Muscle of leg (tissue), 11 donors: ENCODE results near the gene DPEP3. TPM values are rescaled to one million over a fixed set of nuclear protein-coding genes. Genes with fewer than 3 reads are reported as not detected.
A peak's percentile ranks its signal among the peaks of the same experiment; 100 is the strongest.
"Not testable (repeated sequence)": the region's sequence is repeated elsewhere in the genome, so short reads cannot be mapped to it uniquely, and the experiment has no call there.

Experiments used
- DNase-seq: peaks from one replicate; pipeline ENCODE4 v3.0.0; 2013
- H3K27ac ChIP-seq: one replicate; pipeline ENCODE4 v1.5.1; 2013; ENCODE audit warnings: mild to moderate bottlenecking, low read length, control low read depth
- H3K27me3 ChIP-seq: one replicate; pipeline ENCODE4 v1.6.1; 2013; ENCODE audit warnings: low read length; ENCODE audit not compliant: control insufficient read depth, insufficient read depth
- H3K36me3 ChIP-seq: one replicate; pipeline ENCODE4 v1.6.1; 2013; ENCODE audit warnings: low read length; ENCODE audit not compliant: control insufficient read depth, insufficient read depth
- H3K4me1 ChIP-seq: one replicate; pipeline ENCODE4 v1.6.1; 2013; ENCODE audit warnings: low read length; ENCODE audit not compliant: control insufficient read depth, insufficient read depth
- H3K4me3 ChIP-seq: one replicate; pipeline ENCODE4 v1.5.1; 2013; ENCODE audit warnings: low read length, control low read depth
- H3K9me3 ChIP-seq: replicated peaks from 2 replicates; pipeline ENCODE4 v1.6.1; 2013; ENCODE audit warnings: low read depth, low read length; ENCODE audit not compliant: control insufficient read depth
- WGBS: methylation state at CpG from one replicate; pipeline ENCODE4 v1.1.5; 2013; ENCODE audit warnings: missing lambda C conversion rate; ENCODE audit not compliant: insufficient coverage; 5-methylcytosine and 5-hydroxymethylcytosine counted together
- polyA plus RNA-seq, 8 donors: library from polyadenylated mRNA; unstranded; fragments of 120-200 nt; gene quantifications; one replicate each; pipeline versions ENCODE4 v1.2.1 to v1.2.3, GENCODE V29; 2013; ENCODE audit warnings: inconsistent platforms in 1 of 8, low replicate concordance in 1 of 8; ENCODE audit not compliant: insufficient read length in 8 of 8, insufficient read depth in 1 of 8
- total RNA-seq: library from RNA; stranded (reverse); fragments of 120-200 nt; gene quantifications from one replicate; pipeline ENCODE4 v1.2.4, GENCODE V29; 2013

The DPEP3 gene
- total and polyA plus RNA-seq, 9 donors = 0.04 to 0.15 (median 0.09) TPM; not detected in 4

DNA sequence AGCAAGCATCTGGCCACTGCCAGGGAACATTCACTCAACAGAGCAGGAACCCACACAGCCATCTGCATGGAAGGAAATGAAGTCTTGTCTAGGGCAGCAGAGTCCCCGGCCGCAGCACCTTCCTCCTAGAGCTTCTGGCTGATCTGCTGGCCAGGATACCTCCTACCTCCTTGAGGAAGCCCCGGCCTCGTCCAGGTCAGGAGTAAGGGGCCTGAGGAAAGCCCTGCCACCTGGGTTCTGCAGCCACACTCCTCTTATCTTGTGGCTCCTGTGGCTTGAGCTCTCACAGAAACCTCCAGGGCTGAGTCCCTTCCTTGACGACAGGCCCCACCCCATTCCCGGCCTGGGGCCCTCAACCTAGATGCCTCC is 13.7 kb upstream of the DPEP3 start:
- H3K9me3 ChIP-seq, DNase-seq, H3K4me3 ChIP-seq, H3K27me3 ChIP-seq, H3K36me3 ChIP-seq: not testable (repeated sequence)
- WGBS = no CpG with 5 or more reads among the region's 6 CpGs
- Histone ChIP-seq H3K4me1 (peaks cover 11% of the 10 kb centered on the region), H3K27ac (peak overlapping the region; percentile 35)

- Histone ChIP-seq H3K36me3 (no peaks in the 10 kb centered on the region), H3K4me3 (peak overlapping the region; percentile 38), H3K27me3 (no peaks in the 10 kb centered on the region), H3K4me1 (peaks cover 11% of the 10 kb centered on the region), H3K9me3 (no peaks in the 10 kb centered on the region), H3K27ac (peak overlapping the region; percentile 35)
- 2% methylated on average over 30 of the region's 39 CpGs for WGBS
- DNase-seq = peak; percentile 81
These were observed 13.1 kb upstream of the DPEP3 start for GRCh38 chr16:67993207-67994039.

GRCh38 chr16:67992661-67993206 is 12.4 kb upstream of the DPEP3 start:
- H3K4me3 ChIP-seq = no peak overlapping the region

GRCh38 chr16:67990018-67990386 is 9.7 kb upstream of the DPEP3 start:
- no peak overlapping the region for H3K4me3 ChIP-seq

More at GRCh38 chr16:67992661-67993206, 12.4 kb upstream of the DPEP3 start:
- DNase-seq = no peak
- Histone ChIP-seq H3K27ac (no peak overlapping the region), H3K9me3 (no peaks in the 10 kb centered on the region), H3K4me1 (peaks cover 12% of the 10 kb centered on the region), H3K27me3 (no peaks in the 10 kb centered on the region), H3K36me3 (no peaks in the 10 kb centered on the region)
- WGBS = 67% methylated on average over 17 of the region's 20 CpGs

GRCh38 chr16:67989322-67990017 is 9.2 kb upstream of the DPEP3 start:
- 79% methylated on average over 5 of the region's 8 CpGs for WGBS
- H3K27me3 ChIP-seq = no peaks in the 10 kb centered on the region
- H3K27ac ChIP-seq = no peak overlapping the region
- DNase-seq = no peak
- H3K4me3 ChIP-seq = no peak overlapping the region
- no peaks in the 10 kb centered on the region for H3K9me3 ChIP-seq
- H3K4me1 ChIP-seq = peaks cover 31% of the 10 kb centered on the region
- H3K36me3 ChIP-seq = no peaks in the 10 kb centered on the region

More at GRCh38 chr16:67990018-67990386, 9.7 kb upstream of the DPEP3 start:
- WGBS = 89% methylated on average over 4 of the region's 6 CpGs
- DNase-seq = no peak
- H3K36me3 ChIP-seq = no peaks in the 10 kb centered on the region
- H3K27ac ChIP-seq = no peak overlapping the region
- no peaks in the 10 kb centered on the region for H3K9me3 ChIP-seq
- H3K27me3 ChIP-seq = no peaks in the 10 kb centered on the region
- H3K4me1 ChIP-seq = peaks cover 26% of the 10 kb centered on the region

- no peaks in the 10 kb centered on the region for H3K9me3 ChIP-seq
- H3K27me3 ChIP-seq = no peaks in the 10 kb centered on the region
- no peak overlapping the region for H3K27ac ChIP-seq
- no peaks in the 10 kb centered on the region for H3K36me3 ChIP-seq
- no peak for DNase-seq
- 57% methylated on average over 3 of the region's 3 CpGs for WGBS
- no peak overlapping the region for H3K4me3 ChIP-seq
- H3K4me1 ChIP-seq = peaks cover 34% of the 10 kb centered on the region
These were observed 8.4 kb upstream of the DPEP3 start for GRCh38 chr16:67988675-67989074.

GRCh38 chr16:67987460-67988160 is 7.3 kb upstream of the DPEP3 start:
- Histone ChIP-seq H3K36me3 (no peaks in the 10 kb centered on the region), H3K4me3 (no peak overlapping the region), H3K27me3 (no peaks in the 10 kb centered on the region), H3K9me3 (no peaks in the 10 kb centered on the region), H3K27ac (peak overlapping the region; percentile 59), H3K4me1 (peaks cover 28% of the 10 kb centered on the region)
- WGBS = 62% methylated on average over 11 of the region's 11 CpGs
- DNase-seq = peak; percentile 53

DNA sequence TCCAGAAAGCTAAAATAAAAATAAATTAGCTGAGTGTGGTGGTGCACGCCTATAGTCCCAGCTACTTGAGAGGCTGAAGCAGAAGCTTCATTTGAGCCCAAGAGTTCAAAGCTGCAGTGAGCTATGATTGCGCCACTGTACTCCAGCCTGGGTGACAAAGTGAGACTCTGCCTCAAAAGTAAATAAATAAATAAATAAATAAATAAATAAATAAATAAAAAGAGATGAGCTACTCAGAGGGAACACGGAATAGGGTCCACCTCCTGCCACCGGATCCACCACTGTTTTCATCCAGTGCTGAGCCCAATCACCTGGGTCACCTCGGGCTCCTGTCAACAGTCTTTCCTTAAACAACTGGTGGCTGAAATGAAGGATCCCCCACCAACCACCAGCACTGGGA is 6.7 kb upstream of the DPEP3 start:
- H3K36me3 ChIP-seq = no peaks in the 10 kb centered on the region
- peak overlapping the region; percentile 59 for H3K27ac ChIP-seq
- 78% methylated on average over 4 of the region's 5 CpGs for WGBS
- no peaks in the 10 kb centered on the region for H3K9me3 ChIP-seq
- peaks cover 28% of the 10 kb centered on the region for H3K4me1 ChIP-seq
- H3K4me3 ChIP-seq = no peak overlapping the region
- H3K27me3 ChIP-seq = no peaks in the 10 kb centered on the region
- DNase-seq = no peak

DNA sequence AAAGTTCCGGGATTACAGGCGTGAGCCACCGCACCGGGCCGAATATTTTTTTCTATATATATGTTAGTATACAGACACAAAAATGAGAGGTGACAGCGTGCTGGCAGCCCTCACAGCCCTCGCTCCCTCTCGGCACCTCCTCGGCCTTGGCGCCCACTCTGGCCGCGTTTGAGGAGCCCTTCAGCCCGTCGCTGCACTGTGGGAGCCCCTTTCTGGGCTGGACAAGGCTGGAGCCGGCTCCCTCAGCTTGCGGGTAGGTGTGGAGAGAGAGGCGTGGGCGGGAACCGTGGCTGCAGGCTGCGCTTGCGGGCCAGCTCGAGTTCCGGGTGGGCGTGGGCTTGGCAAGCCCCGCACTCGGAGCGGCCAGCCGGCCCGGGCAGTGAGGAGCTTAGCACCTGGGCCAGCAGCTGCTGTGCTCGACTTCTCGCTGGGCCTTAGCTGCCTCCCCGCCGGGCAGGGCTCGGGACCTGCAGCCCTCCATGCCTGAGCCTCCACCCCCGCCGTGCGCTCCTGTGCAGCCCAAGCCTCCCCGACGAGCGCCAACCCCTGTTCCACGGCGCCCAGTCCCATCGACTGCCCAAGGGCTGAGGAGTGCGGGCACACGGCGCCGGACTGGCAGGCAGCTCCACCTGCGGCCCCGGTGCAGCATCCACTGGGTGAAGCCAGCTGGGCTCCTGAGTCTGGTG is 1.9 kb upstream of the DPEP3 start:
- H3K27ac ChIP-seq = no peak overlapping the region
- no peaks in the 10 kb centered on the region for H3K36me3 ChIP-seq

More for the DNA sequence above, 1.9 kb upstream of the DPEP3 start:
- DNase-seq = no peak
- 82% methylated on average over 32 of the region's 49 CpGs for WGBS
- H3K4me3 ChIP-seq = no peak overlapping the region
- peaks cover 18% of the 10 kb centered on the region for H3K27me3 ChIP-seq
- no peaks in the 10 kb centered on the region for H3K9me3 ChIP-seq
- peaks cover 21% of the 10 kb centered on the region for H3K4me1 ChIP-seq
